Occipital lobe (tissue), 2 donors: ENCODE data around the gene DSG3. TPM values are rescaled to one million over a fixed set of nuclear protein-coding genes. Genes with fewer than 3 reads are reported as not detected.
A peak's percentile ranks its signal among the peaks of the same experiment; 100 is the strongest.

Experiments
- DNase-seq: peaks from one replicate; lab custom pipeline; 2025; lab: John Stamatoyannopoulos, UW
- total RNA-seq: library from RNA; depleted of rRNA; stranded (reverse); fragments of >200 nt; gene quantifications from one replicate; pipeline ENCODE4 v1.2.3, GENCODE V29; 2014

DSG3 gene
- total RNA-seq, 1 donor from 2014 or later: 0.16 TPM

- no peak for DNase-seq
Observed at GRCh38 chr18:31430072-31430471, 17.5 kb upstream of the DSG3 start.

GRCh38 chr18:31430554-31430953, 17.0 kb upstream of the DSG3 start:
- no peak for DNase-seq

GRCh38 chr18:31432316-31432715, 15.2 kb upstream of the DSG3 start:
- no peak for DNase-seq

- DNase-seq: no peak
Observed at GRCh38 chr18:31436825-31437224, 10.7 kb upstream of the DSG3 start.

GRCh38 chr18:31438402-31438801, 9.1 kb upstream of the DSG3 start:
- DNase-seq: no peak

GRCh38 chr18:31439807-31440325, 7.7 kb upstream of the DSG3 start:
- no peak for DNase-seq

- DNase-seq: no peak
Observed at GRCh38 chr18:31440787-31441186, 6.8 kb upstream of the DSG3 start.

- no peak for DNase-seq
Observed at GRCh38 chr18:31441493-31441892, 6.0 kb upstream of the DSG3 start.

GRCh38 chr18:31444142-31444541, 3.4 kb upstream of the DSG3 start:
- DNase-seq: no peak

- no peak for DNase-seq
Observed at GRCh38 chr18:31445908-31446307, 1.6 kb upstream of the DSG3 start.

- DNase-seq: no peak
Observed at GRCh38 chr18:31446854-31447253, 687 bp upstream of the DSG3 start.

- no peak for DNase-seq
Observed at GRCh38 chr18:31450409-31450808, 2.9 kb downstream of the DSG3 start.

- DNase-seq: no peak
Observed at GRCh38 chr18:31451625-31452024, 4.1 kb downstream of the DSG3 start.

GRCh38 chr18:31454066-31454708, 6.6 kb downstream of the DSG3 start:
- DNase-seq: no peak

GRCh38 chr18:31469629-31470028, 22.1 kb downstream of the DSG3 start:
- DNase-seq: no peak

GRCh38 chr18:31478688-31479087, 31.1 kb downstream of the DSG3 start:
- no peak for DNase-seq

GRCh38 chr18:31482051-31482450, 34.5 kb downstream of the DSG3 start:
- no peak for DNase-seq

- DNase-seq: no peak
Observed at GRCh38 chr18:31483396-31483795, 35.9 kb downstream of the DSG3 start.

GRCh38 chr18:31484461-31484860, 36.9 kb downstream of the DSG3 start:
- DNase-seq: no peak

- no peak for DNase-seq
Observed at GRCh38 chr18:31486165-31486564, 38.6 kb downstream of the DSG3 start.

GRCh38 chr18:31487246-31488015, 39.9 kb downstream of the DSG3 start:
- DNase-seq: peak; percentile 10

GRCh38 chr18:31489311-31489710, 41.8 kb downstream of the DSG3 start:
- DNase-seq: no peak

- DNase-seq: no peak
Observed at GRCh38 chr18:31490387-31490786, 42.8 kb downstream of the DSG3 start.
